Erythroblast (primary cell): Measurements from ENCODE around the gene HIVEP1.

Source experiments
- GATA1 ChIP-seq: IDR thresholded peaks from 2 replicates; pipeline ENCODE4 v1.6.1; 2011; ENCODE audit warnings: low read depth, mild to moderate bottlenecking, control low read depth, low read length, moderate library complexity
- POLR2A ChIP-seq: IDR thresholded peaks from 2 replicates; pipeline ENCODE4 v1.6.1; 2011; ENCODE audit warnings: mild to moderate bottlenecking, low read length

- TF ChIP-seq POLR2A (no peak), GATA1 (no peak)
These were observed 152.3 kb downstream of the HIVEP1 start for GRCh38 chr6:12164508-12164770.
